Stomach (tissue), 9 donors: Measurements from ENCODE around the gene TRABD. TPM values are rescaled to one million over a fixed set of nuclear protein-coding genes. Genes with fewer than 3 reads are reported as not detected.

Experiments
- DNase-seq, 2 donors: peaks; one replicate each; pipeline versions ENCODE4 v3.0.0 to v3.0.0-alpha.2; 2013 to 2019
- H3K27ac ChIP-seq, 5 donors: fragments of 200-600 bp in 4 of 5; sonication (generic) in 4 of 5; one replicate each; pipeline ENCODE4 v1.5.1; 2013 to 2019; ENCODE audit warnings: mild to moderate bottlenecking in 1 of 5, moderate library complexity in 1 of 5
- H3K27me3 ChIP-seq, 3 donors: fragments of 200-600 bp; sonication (generic); one replicate each; pipeline ENCODE4 v1.5.1; 2017 to 2019; ENCODE audit warnings: mixed run types in 1 of 3
- H3K36me3 ChIP-seq, 4 donors: fragments of 200-600 bp; sonication (generic); 1 replicate in 3 of 4; 2 replicates in 1 of 4; pipeline ENCODE4 v1.5.1; 2016 to 2019
- H3K4me1 ChIP-seq, 4 donors: fragments of 200-600 bp; sonication (generic); one replicate each; pipeline ENCODE4 v1.5.1; 2016 to 2019
- H3K4me3 ChIP-seq, 4 donors: fragments of 200-600 bp; sonication (generic) in 3 of 4; one replicate each; pipeline ENCODE4 v1.5.1; 2016 to 2019; ENCODE audit warnings: mild to moderate bottlenecking in 1 of 4
- H3K9me3 ChIP-seq, 4 donors: fragments of 200-600 bp; sonication (generic); one replicate each; pipeline ENCODE4 v1.5.1; 2016 to 2019
- EP300 ChIP-seq: sonication (generic); formaldehyde crosslinking; IDR thresholded peaks from one replicate; pipeline ENCODE4 v1.6.1; 2017; ENCODE audit warnings: antibody characterized with exemption
- POLR2A ChIP-seq, 4 donors: fragments of 450-650 bp; IDR thresholded peaks; one replicate each; pipeline ENCODE4 v1.6.1; 2016; ENCODE audit warnings: antibody characterized with exemption in 4 of 4, control low read depth in 2 of 4, mild to moderate bottlenecking in 1 of 4, moderate library complexity in 1 of 4
- POLR2AphosphoS5 ChIP-seq, 3 donors: sonication (generic); formaldehyde crosslinking; IDR thresholded peaks; one replicate each; pipeline ENCODE4 v1.6.1; 2016; ENCODE audit warnings: antibody characterized with exemption in 3 of 3
- WGBS, 5 donors: extraction: QIAGEN DNeasy Blood & Tissue Kit in 3 of 5; methylation state at CpG; one replicate each; pipeline versions ENCODE4 v1.1.5 to v1.1.7; 2013 to 2018; 5-methylcytosine and 5-hydroxymethylcytosine counted together
- intact Hi-C: fragments of 100-400 bp; cut with DNase I; formaldehyde crosslinking; loops from one replicate; pipeline ENCODE4 v1.15.1; 2023; ENCODE audit warnings: low total_unique reads
- polyA plus RNA-seq, 3 donors: library from polyadenylated mRNA; stranded (reverse); fragments of 200-250 nt; gene quantifications; one replicate each; pipeline ENCODE4 v1.2.3, GENCODE V29; 2013
- total RNA-seq, 5 donors: library from RNA; depleted of rRNA; stranded (reverse); fragments of >200 nt; gene quantifications; one replicate each; pipeline versions ENCODE4 v1.1.0 to v1.2.3, GENCODE V29; 2014 to 2016
- TF ChIP-seq, protein P1 (sequence below), 7 experiments: fragments of 450-650 bp in 4 of 7; fragments of 200-600 bp in 3 of 7; sonication (generic) in 3 of 7; IDR thresholded peaks; one replicate each; pipeline ENCODE4 v1.5.1; 2016 to 2019; ENCODE audit warnings: antibody characterized with exemption in 7 of 7, control low read depth in 2 of 7, mild to moderate bottlenecking in 1 of 7
- donor health status: healthy with polysubstance abuse.
- donor health status: Bipolar disorder and iron deficiency.
- donor health status: healthy.

The TRABD gene
- total and polyA plus RNA-seq, 8 donors = 13.2 to 245 (median 47.5) TPM

DNA sequence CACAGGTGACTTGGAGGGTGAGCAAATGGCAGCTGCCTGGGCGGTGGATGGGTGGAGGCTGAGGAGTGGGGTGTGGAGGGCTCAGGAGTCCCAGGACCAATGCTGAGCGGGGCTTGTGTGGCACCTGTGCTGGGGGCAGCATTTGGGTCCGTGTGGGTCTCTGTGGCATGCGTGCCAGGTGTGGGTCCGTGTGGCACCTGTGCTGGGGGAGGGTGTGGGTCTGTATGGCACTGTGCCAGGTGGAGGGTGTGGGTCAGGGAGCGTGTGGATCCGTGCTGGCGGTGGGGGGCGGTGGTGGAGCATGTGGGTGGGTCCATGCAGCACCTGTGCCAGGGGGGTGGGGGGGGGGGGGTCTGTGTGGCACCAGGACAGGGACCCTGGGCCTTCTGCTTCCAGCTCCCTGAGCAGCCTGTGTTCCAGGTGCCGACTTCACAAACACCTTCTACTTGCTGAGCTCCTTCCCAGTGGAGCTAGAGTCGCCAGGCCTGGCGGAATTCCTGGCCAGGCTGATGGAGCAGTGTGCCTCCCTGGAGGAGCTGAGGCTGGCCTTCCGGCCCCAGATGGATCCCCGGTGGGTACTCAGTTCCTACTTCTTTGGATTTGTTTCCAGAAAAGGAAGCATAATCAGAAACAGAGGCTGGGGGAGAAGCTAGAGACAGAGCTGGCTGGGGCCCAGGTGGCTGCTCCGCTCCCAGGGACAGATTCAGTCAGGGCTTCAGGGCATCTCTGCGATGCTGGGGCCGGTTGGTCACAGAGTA is 29.8 kb downstream of the TRABD start:
- TF ChIP-seq, protein P1, sequence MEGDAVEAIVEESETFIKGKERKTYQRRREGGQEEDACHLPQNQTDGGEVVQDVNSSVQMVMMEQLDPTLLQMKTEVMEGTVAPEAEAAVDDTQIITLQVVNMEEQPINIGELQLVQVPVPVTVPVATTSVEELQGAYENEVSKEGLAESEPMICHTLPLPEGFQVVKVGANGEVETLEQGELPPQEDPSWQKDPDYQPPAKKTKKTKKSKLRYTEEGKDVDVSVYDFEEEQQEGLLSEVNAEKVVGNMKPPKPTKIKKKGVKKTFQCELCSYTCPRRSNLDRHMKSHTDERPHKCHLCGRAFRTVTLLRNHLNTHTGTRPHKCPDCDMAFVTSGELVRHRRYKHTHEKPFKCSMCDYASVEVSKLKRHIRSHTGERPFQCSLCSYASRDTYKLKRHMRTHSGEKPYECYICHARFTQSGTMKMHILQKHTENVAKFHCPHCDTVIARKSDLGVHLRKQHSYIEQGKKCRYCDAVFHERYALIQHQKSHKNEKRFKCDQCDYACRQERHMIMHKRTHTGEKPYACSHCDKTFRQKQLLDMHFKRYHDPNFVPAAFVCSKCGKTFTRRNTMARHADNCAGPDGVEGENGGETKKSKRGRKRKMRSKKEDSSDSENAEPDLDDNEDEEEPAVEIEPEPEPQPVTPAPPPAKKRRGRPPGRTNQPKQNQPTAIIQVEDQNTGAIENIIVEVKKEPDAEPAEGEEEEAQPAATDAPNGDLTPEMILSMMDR (IDR thresholded peaks at IDR 0.05) = no peak
- TF ChIP-seq EP300 (no peak), POLR2A (IDR thresholded peaks at IDR 0.05) (no peak), POLR2AphosphoS5 (IDR thresholded peaks at IDR 0.05) (no peak)
- H3K27me3 ChIP-seq = no peaks in the 10 kb centered on the region
- H3K9me3 ChIP-seq = peaks cover 0 to 2% (median 0%) of the 10 kb centered on the region in 4 donors
- DNase-seq = peak in 1 of 2 donors; percentile 28
- WGBS, 5 donors = 53 to 86% (median 64%) methylated on average over 13 to 17 of the region's 17 CpGs
- no peak overlapping the region for H3K27ac ChIP-seq
- H3K36me3 ChIP-seq = peaks cover 74 to 98% (median 95%) of the 10 kb centered on the region in 4 donors
- no peak overlapping the region for H3K4me3 ChIP-seq
- peaks cover 5 to 26% (median 10%) of the 10 kb centered on the region in 4 donors for H3K4me1 ChIP-seq
- intact Hi-C loops = no loop called here

DNA sequence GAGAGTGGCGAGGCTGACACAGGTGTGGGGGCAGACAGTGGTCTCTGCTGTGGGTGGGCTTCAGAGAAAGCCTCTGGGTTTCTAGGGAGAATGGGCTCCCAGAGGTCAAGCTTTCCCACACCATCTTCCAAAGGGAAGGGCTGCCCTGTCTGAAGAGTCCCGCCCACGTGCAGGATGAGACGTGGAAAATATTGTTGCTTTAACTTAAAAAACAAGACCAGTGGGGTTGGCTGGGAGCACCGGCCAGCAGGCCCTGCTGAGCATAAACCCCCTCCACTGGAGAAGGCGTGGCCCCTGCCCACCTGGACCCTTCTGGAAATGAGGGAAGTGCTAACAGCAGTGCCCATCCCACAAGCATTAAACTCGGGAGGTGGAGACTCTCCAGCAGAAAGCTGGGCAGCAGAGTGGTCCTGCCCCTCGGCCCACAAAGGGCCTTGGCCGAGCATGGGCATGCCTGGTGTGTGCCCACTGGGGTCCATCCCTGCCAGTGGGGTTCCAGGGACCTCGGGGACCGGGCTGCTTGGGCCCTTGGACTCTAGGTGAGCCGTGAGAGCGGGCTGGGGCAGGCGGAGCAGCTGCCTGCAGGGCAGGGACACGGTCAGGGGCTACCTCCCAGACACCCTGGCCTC is 30.5 kb downstream of the TRABD start:
- no peaks in the 10 kb centered on the region for H3K27me3 ChIP-seq
- no peak for DNase-seq
- H3K27ac ChIP-seq = no peak overlapping the region
- H3K4me1 ChIP-seq = peaks cover 5 to 26% (median 10%) of the 10 kb centered on the region in 4 donors
- peaks cover 0 to 2% (median 0%) of the 10 kb centered on the region in 4 donors for H3K9me3 ChIP-seq
- intact Hi-C loops = no loop called here
- H3K36me3 ChIP-seq = peaks cover 74 to 98% (median 95%) of the 10 kb centered on the region in 4 donors
- no peak overlapping the region for H3K4me3 ChIP-seq
- WGBS, 5 donors = 77 to 91% (median 89%) methylated on average over 8 to 15 of the region's 15 CpGs
- TF ChIP-seq EP300 (no peak), POLR2AphosphoS5 (IDR thresholded peaks at IDR 0.05) (no peak), POLR2A (IDR thresholded peaks at IDR 0.05) (no peak)
- TF ChIP-seq, protein P1 (IDR thresholded peaks at IDR 0.05) = no peak

DNA sequence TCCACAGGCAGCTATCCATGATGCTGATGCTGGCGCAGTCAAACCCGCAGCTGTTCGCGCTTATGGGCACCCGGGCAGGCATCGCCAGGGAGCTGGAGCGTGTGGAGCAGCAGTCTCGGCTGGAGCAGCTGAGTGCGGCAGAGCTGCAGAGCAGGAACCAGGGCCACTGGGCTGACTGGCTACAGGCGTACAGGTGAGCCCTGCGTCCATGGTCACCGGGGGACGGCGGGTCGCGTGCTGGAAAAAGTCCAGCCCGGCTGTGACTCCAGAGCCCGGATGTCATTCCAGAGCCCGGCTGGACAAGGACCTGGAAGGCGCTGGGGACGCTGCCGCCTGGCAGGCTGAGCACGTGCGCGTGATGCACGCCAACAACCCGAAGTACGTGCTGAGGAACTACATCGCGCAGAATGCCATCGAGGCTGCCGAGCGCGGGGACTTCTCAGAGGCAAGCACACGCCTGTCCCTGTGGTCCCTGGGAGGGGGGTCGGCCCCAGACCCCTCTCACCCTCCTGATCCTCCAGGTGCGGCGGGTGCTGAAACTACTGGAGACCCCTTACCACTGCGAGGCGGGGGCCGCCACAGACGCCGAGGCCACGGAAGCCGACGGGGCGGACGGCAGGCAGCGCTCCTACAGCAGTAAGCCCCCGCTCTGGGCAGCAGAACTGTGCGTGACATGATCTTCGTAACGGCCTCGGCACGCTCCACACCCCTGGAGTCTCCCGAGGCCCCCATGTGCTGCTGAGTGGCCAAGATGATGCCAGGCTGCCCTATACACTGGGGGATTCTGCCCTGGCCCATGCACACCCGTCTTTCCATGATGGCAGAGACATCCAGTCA is 31.2 kb downstream of the TRABD start:
- no peak overlapping the region for H3K4me3 ChIP-seq
- DNase-seq = no peak
- TF ChIP-seq, protein P1 (IDR thresholded peaks at IDR 0.05) = no peak
- TF ChIP-seq POLR2AphosphoS5 (IDR thresholded peaks at IDR 0.05) (no peak), EP300 (no peak), POLR2A (IDR thresholded peaks at IDR 0.05) (no peak)
- WGBS, 5 donors = 93 to 95% (median 94%) methylated on average over 50 to 57 of the region's 57 CpGs
- H3K27me3 ChIP-seq = no peaks in the 10 kb centered on the region
- no peak overlapping the region for H3K27ac ChIP-seq
- peaks cover 73 to 98% (median 95%) of the 10 kb centered on the region in 4 donors for H3K36me3 ChIP-seq
- peaks cover 0 to 2% (median 0%) of the 10 kb centered on the region in 4 donors for H3K9me3 ChIP-seq
- peaks cover 5 to 26% (median 10%) of the 10 kb centered on the region in 4 donors for H3K4me1 ChIP-seq
- intact Hi-C loops = no loop called here
